HG03575 (cell line): ENCODE results near the gene DEAF1.

ENCODE experiments used
- ATAC-seq: cut with Tn5 transposase; IDR thresholded peaks from one replicate; pipeline ENCODE4 v1.9.1; 2021; ENCODE audit not compliant: unreplicated experiment, insufficient number of reproducible peaks, low FRiP score; ENCODE audit errors: extremely low read depth

The DEAF1 gene

GRCh38 chr11:607020-607780, 87.8 kb downstream of the DEAF1 start:
- no peak for ATAC-seq

DNA sequence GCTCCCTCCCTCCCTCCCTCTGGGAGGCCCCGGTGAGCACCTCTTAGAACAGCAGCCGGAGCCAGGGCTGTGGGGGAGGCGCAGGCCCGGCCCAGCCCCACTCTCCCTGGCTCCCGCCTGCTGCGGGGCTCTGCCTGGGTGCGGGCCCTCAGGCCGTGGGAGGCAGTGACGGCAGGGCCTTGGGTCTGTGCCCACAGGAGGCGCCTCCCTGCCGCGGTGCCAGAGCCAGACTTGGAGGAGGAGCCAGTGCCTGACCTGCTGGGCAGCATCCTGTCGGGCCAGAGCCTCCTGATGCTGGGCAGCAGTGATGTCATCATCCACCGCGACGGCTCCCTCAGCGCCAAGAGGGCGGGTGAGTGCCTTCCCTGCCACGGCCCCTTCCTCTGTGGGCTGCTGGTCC, 88.8 kb downstream of the DEAF1 start:
- no peak for ATAC-seq

- ATAC-seq, result no peak
Observed at GRCh38 chr11:605286-606129, 89.5 kb downstream of the DEAF1 start.

- no peak for ATAC-seq
Observed at GRCh38 chr11:603154-603553, 91.9 kb downstream of the DEAF1 start.

DNA sequence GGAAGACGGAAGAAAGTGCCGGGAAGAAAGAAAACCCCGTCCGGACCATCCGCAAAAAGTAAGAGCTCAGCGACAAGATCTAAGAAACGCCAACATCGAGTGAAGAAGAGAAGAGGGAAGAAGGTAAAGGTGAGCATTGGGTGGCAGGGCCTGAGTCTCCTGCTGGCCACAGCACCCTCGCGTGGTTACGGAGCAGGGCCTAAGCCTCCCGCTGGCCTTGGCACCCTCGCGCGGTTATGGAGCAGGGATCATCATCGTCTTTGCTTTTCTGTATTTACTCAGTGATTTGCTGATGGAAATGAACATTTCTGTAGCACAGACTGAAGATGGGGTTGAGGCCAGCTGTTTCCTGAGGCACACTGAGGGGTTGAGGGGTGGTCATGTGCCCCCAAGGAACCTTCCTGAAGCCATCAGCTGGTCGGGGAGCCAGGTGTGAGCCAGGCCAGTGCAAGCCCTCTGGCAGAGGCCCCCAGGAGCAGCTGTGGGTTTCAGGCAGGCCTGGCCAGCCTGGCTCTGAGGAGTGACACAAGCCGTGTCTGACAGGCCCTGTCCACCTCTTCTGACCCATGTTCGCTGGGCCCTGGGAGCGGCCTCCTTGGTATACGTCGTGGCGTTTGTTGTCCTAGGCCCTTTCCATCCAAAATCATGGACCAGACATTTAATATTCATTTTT, 93.3 kb downstream of the DEAF1 start:
- ATAC-seq, result no peak

DNA sequence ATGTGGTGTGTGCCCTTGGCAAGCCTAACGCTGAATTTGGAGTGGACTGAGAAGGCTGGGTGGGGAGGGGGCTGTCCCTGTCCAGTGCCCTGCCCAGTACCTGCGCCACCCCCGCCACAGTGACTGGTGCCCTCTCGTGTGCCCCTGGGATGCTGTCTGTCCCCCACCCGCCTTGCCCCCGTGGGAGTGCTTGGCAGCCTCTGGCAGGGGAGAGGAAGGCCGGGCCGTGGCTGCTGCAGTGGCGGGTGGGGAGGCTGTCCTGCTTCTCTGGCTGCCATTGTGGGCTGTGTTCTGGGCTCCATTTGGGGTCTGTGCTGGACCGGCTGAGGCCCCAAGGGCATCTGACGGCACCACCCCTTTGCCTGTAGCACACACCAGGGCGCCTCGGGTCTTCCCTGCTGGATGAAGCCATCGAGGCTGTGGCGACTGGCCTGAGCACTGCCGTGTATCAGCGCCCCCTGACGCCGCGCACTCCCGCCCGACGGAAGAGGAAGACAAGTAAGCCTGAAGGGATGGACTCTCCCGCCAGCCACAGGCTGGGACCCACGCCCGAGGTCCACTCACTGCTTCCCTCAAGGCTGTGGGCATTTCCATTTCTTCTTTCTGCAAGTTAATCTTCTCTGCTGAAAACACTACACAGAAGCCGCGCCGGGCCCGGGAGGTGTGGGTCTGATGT, 96.9 kb downstream of the DEAF1 start:
- ATAC-seq, result no peak

DNA sequence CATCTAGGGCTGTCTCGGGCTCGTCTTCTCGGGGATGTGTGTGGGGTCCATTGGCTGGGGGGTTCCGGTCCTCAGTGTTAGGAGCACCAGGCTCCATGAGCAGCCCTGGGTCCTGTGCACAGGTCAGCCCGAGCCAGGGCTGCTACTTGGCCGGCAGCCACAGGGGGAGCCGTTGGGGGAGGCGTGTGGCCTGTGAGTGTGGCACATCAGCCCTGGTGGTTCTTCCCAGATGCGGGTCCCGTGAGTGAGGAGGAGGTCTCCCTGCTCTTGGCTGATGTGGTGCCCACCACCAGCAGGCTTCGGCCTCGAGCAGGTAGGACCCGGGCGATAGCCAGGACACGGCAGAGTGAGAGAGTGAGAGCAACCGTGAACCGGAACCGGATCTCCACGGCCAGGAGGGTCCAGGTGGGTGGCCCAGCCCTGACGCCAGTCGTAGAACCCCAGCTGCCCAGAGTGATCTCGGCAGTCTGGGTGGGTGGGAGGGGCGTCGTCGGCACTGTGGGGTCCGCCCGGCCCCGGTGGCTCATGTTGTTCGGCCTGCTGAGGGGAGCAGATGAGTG, 97.8 kb downstream of the DEAF1 start:
- ATAC-seq, result no peak

GRCh38 chr11:596374-596773, 98.6 kb downstream of the DEAF1 start:
- ATAC-seq, result no peak

DNA sequence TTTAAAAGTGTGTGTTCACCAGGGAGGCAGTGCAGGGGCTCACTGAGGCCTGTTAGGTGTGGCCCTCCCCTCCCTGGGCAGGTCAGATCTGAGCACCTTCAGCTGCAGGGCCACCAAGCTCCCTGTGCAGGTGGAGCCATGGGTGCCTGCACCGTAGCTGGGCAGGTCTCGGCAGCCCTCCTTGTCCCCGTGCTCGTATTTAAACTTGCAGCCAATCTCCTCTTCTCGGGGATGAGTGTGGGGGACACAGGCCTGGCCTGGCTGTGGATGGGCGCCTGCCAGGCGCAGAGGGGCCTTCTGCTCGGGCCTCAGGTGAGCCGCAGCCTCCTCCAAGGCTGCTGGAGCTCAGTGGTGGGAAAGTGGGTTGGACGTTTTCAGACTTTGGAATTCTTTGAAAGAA, 99.6 kb downstream of the DEAF1 start:
- no peak for ATAC-seq
